Measurements from ENCODE around the gene RASSF8.
A peak's percentile ranks its signal among the peaks of the same experiment; 100 is the strongest.

Gene RASSF8

DNA sequence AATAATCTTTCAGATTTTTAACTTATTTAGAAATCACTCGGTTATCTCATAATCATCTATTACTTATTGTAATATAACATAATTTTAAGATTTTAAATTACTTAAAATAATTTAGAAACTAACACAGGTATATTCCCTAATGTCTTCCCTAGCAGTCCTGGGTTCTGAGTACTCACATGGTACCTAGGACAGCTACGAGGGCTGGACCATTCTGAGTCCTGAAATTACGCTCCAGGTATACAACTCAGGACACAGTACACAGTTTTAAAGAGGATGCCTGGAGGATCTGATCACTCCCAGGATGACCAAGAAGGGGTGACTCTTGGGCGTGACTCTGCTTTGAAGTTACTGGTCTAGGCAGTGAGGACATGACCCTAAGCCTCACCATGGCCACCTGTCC lies 9.1 kb upstream of the RASSF8 start:
- no peak for TF ChIP-seq ZNF274 (IDR thresholded peaks at IDR 0.05; ENCODE audit: low read depth, low read length)
- H3K4me3 ChIP-seq (ENCODE audit: low read length) = no peak overlapping the region

DNA sequence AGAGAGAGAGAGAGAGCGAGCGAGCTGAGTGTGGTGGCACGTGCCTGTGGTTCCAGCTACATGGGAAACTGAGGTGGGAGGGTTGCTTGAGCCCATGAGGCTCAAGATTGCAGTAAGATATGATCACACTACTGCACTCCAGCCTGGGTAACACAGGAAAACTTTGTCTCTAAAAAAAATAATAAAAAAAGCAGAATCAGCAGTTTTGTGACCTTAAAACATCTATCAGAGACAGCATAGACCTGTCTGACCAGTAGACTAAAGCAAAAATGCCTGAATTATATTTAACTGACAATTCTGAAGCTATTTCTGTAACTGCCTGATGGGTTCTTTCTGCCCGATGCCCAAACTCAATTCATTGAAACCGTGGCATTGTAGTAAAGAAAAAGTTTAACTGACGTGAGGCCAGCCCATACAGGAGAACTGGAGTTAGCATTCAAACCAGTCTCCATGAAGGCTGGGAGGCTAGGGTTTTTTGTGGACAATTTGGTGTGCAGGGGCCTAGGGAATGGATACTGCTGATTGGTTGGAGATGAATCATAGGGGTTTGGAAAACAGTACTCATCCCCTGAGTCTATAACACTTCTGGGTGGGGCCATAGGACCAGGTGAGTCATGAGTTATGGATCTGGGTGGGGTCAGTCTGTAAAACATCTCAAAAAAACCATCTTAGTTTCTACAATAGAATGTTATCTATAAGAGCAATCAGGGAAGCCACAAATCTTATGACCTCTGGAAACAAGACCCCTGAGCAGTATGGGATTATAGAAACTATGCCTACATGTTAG lies 8.0 kb upstream of the RASSF8 start:
- H3K4me3 ChIP-seq (ENCODE audit: low read length) = no peak overlapping the region
- no peak for TF ChIP-seq ZNF274 (IDR thresholded peaks at IDR 0.05; ENCODE audit: low read depth, low read length)

DNA sequence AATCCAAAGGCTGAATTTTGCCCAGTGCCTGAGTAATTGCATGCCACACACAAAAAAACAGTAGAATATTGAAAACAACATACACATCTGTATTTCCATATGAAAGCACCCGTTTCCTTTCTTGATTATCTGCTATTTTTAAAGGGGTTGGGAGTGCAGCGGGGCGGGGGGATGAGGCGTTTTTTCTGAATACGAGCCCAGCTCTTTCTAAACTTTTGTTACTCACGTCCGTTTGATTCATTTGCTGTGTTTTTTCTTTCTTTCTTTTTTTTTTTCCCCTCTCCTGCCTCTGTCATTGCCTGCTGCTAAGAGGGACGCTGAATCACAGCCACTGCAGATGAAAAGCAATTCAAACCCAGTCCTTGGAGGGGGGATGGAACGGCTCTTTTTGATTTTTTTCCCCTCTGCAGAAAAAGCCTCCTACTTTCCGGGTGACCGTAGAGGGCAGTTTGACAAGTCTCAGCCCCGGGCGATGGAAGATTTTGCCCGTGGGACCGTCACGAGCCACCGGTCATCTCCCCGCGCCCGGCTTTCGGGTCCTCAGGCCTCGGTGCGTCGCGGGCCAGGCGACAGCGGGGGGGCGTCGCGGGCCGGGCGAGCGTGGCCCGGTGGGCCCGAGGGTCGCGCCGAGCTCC lies 572 bp upstream of the RASSF8 start:
- peak overlapping the region; percentile 64 for H3K4me3 ChIP-seq (ENCODE audit: low read length)
- TF ChIP-seq ZNF274 (IDR thresholded peaks at IDR 0.05; ENCODE audit: low read depth, low read length) = no peak

DNA sequence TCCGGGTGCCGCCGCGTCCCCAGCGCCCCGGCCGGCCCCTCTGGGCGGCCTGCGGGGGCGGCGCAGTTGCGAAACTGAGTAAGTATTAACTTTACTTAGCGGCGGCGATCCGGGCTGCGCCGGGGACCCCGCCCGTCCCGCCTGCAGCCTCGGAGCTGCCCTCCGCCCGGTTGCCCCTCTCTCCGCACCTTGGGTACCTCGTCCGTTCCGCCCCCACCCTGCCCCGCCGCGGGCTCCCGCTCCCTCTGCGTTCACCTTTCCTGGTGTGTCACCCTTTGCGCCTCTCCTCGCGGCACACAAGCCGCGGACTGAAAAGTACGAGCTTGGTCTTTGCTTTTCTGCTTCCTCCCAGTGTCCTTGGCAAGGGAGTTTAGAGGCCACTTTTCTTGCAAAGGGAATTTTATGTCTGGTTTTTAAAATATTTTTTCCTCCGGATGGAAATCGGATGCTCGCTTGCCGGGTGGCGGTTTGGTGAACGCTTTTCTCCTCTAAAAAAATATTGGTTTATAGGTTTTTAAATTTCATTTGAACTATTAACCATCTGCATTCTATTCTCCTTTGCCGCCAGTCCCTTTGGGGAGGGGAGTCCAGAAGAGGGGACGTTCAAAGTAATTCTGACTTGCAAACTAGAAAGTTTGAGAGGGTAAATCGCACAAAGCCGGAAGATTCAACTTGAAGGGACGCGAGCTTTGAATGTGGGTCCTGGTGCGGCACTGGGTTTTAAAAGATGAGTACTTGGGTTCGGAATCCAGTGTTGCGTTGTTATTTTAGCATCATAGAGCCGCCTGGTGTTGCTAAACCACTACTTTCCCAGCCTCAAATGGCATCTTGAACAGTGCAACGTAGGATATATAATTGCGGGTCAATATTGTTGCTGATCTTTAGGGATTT lies 834 bp downstream of the RASSF8 start:
- peak overlapping the region; percentile 64 for H3K4me3 ChIP-seq (ENCODE audit: low read length)
- no peak for TF ChIP-seq ZNF274 (IDR thresholded peaks at IDR 0.05; ENCODE audit: low read depth, low read length)

DNA sequence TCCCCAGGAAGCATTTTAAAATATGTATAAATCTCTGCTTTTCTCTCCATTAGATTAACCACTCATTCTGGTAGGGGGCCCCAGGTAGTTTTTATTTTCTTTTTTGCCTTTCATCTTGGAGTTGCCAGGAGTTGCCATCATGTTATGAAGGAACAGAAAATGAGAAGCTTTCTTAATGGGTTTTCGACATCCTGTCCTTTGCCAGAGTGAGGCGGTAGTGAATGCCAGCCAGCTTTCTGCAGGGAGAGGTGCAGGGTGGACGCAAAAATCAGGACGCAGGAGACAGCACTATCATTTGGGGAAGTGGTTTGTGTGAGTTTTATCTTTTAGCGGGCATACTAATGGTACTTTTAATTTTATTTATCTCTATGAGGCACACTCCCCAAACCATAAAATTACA lies 1.7 kb downstream of the RASSF8 start:
- peak overlapping the region; percentile 64; the same call in 1 of the 2 replicates for H3K4me3 ChIP-seq (ENCODE audit: low read length)
- no peak for TF ChIP-seq ZNF274 (IDR thresholded peaks at IDR 0.05; ENCODE audit: low read depth, low read length)

DNA sequence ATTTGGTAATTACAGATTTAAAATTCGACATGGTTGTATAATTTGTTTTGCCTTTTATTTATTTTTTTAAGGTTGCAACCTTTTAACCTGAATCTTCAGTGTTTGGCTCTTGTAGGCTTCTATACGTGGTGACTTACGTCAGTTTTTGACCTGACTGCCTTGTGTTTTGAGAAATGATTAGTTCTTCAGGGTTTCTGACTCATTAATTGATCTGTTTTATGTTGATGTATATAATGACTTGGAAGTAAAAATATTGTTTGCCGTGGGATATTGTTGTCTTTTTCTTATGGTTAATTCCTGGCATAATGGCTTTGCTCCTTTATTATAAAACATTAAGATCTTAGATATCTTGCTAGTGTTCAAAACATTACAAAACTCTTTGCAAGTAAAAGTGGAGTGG lies 2.5 kb downstream of the RASSF8 start:
- no peak for TF ChIP-seq ZNF274 (IDR thresholded peaks at IDR 0.05; ENCODE audit: low read depth, low read length)
- no peak overlapping the region for H3K4me3 ChIP-seq (ENCODE audit: low read length)

DNA sequence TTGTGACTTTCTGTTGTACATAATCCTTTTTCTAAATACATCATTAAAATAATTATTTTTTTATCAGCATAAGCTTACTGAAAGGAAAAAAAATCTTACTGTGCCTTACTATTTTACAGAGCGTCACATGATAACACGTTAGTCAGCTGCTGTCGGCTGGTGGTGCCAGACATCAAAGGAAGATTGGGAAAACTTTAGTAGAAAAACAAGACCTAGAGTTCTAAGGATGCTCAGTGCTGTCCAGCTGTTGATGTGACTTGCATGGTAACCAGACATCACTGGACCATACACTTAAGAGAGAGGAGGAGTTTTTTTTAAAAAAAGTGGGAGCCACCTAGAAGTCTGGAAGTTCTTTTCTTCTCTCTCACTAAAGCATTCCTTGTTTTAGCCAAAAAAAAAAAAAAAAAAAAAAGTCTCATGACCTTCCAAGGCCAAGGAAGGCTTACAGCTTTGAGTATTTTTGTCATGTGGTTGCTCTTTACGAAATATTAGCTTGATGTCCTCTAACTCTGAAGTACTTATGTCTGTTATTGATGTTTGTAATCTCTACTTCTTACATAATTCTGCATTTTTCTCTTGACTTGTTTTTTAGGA lies 4.5 kb downstream of the RASSF8 start:
- TF ChIP-seq ZNF274 (IDR thresholded peaks at IDR 0.05; ENCODE audit: low read depth, low read length) = no peak
- no peak overlapping the region for H3K4me3 ChIP-seq (ENCODE audit: low read length)

DNA sequence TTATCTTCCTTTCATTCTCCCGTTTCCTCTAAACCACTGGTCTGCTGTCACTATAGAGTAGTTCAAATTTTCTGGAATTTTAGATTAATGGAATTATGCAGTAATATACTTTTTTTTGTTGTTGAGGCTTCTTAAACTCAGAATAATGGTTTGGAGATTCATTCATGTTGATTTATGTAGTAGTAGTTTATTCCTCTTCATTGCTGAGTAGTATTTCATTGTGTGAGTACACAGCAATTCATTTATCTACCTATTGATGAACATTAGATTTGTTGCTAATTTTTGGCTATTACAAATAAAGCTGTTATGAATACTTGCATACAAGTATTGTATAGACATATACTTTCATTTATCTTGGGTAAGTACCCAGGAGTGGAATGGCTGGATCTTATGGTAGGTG lies 7.2 kb downstream of the RASSF8 start:
- H3K4me3 ChIP-seq (ENCODE audit: low read length) = no peak overlapping the region
- TF ChIP-seq ZNF274 (IDR thresholded peaks at IDR 0.05; ENCODE audit: low read depth, low read length) = no peak

DNA sequence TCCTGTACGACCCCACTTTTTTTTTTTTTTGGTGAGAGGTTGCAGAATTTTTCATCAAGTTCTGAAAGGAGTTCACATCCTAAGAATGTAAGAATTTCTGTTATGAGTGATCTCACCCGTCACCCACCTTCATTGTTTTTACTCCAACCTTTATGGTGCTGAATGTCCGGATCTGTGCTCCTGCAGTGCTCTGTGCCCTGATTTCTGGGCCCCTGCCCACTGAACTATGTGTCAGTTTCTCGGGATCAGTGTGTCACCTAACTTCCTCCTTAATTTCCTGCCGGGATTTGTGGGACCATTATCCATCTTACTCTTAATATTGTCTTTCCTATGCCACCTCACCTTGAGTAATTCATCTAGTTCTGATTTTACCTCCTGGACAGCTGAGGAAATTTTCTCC lies 11.6 kb downstream of the RASSF8 start:
- TF ChIP-seq ZNF274 (IDR thresholded peaks at IDR 0.05; ENCODE audit: low read depth, low read length) = no peak
- H3K4me3 ChIP-seq (ENCODE audit: low read length) = no peak overlapping the region

DNA sequence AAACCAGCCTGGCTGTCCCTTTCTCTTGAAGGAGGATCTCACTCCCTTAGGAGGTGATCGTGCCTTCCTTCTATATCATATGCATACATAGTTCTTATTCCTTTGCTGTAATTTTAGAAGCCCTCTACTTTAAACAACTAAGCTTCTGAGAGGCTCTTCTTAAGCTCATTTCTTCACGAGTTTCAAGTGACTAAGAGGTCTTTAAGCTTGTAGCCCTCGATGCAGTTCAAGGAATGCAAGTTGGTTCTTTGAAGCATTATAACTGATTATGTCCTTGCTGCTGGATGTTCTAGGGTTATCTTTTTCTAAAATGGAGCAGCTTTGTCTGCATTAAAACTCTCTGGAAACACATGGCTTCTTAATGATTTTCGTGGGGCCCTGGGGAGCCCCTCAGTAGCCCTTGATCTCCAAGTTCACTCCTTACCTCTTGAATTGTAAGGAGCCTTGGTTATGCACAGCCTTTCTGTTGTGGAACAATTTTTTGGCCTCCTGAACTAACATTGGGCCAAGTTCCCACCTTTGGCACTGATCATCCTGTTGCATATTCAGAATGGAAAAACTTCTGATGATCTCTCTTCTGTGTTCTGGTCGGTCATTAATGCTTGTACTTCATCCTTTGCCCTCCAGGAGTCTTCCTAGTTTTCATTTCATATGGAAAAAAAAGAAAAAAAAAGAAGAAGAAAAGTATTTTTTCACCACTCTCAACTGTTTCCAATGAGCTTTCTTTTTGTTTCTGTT lies 12.6 kb downstream of the RASSF8 start:
- TF ChIP-seq ZNF274 (IDR thresholded peaks at IDR 0.05; ENCODE audit: low read depth, low read length) = no peak
- no peak overlapping the region for H3K4me3 ChIP-seq (ENCODE audit: low read length)

DNA sequence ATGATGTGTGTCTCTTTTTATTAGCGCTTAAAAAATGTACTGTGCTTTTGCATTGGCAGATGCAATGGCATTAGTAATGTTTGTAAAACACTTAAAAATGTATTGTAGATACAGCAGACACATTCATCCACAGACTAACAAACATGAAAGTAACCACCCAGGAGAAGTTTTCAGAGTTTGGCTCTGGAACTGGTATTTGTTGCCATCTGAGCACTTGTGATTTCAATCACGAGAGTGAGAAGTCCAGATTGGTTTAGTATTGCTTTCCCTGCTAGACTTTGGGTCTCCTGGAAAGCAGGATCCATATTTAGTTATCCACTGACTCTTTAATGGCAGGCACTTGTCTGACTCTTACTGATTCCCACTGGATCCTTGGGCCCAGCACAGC lies 13.2 kb downstream of the RASSF8 start:
- H3K4me3 ChIP-seq (ENCODE audit: low read length) = no peak overlapping the region
- no peak for TF ChIP-seq ZNF274 (IDR thresholded peaks at IDR 0.05; ENCODE audit: low read depth, low read length)

DNA sequence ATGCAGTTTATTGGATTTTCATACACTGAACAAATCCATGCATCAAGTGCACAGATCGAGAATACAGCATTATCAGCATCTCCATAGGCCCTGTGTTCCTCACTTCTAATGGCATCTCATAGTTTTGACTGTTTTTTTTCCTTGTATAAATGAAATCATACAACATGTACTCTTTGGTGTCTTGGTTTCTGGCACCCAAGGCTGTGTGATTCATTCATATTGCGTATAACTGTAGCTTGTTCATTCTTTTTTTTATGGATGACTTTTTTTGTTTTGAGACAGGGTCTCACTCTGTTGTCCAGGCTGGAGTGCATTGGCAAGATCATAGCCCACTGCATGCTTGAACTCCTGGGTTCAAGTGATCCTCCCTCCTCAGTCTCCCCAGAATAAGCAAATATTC lies 14.3 kb downstream of the RASSF8 start:
- TF ChIP-seq ZNF274 (IDR thresholded peaks at IDR 0.05; ENCODE audit: low read depth, low read length) = no peak
- H3K4me3 ChIP-seq (ENCODE audit: low read length) = no peak overlapping the region

DNA sequence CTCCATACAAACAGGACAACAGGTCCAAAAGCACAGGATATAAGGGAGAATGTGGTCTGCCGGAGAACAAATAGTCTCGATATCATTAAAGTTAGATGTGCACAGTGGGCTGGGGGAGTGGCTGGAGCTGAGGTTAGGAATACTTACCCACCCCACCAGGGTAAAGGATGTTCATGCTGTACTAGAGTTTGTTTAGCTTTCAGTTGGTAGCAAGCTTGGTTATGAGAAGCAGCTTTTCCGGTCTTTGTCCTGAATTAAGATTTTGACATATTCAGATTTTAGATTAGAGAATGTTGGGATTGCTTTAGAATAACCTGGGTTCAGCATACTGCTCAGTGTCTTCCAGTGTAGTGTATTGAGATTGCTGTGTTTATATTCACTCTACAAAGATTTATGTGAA lies 16.7 kb downstream of the RASSF8 start:
- TF ChIP-seq ZNF274 (IDR thresholded peaks at IDR 0.05; ENCODE audit: low read depth, low read length) = no peak
- no peak overlapping the region for H3K4me3 ChIP-seq (ENCODE audit: low read length)

DNA sequence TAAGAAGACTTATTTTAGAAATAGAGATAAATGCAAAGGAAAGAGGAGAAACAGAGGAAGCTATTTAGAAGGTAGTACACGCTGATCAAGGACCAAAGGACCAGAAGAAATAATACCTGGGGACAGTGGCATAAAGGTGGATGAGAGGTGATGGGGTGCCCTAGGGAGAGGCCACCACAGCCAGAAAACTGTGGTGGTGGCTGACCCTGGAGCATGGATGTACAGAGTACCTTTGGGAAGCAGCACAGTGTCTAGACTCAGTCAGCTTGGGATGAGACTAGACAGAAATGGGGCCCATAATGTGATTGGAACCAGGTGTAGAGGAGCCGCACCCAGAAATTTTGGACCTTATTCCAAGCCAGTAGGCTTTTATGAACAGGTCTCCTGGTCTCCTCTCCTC lies 17.2 kb downstream of the RASSF8 start:
- no peak for TF ChIP-seq ZNF274 (IDR thresholded peaks at IDR 0.05; ENCODE audit: low read depth, low read length)

More for the DNA sequence above, 17.2 kb downstream of the RASSF8 start:
- H3K4me3 ChIP-seq (ENCODE audit: low read length) = no peak overlapping the region

Data from GM08714 (cell line).